ENCODE data around the gene SLC35A4.
"Not testable (repeated sequence)": the region's sequence is repeated elsewhere in the genome, so short reads cannot be mapped to it uniquely, and the experiment has no call there.

Gene SLC35A4

DNA sequence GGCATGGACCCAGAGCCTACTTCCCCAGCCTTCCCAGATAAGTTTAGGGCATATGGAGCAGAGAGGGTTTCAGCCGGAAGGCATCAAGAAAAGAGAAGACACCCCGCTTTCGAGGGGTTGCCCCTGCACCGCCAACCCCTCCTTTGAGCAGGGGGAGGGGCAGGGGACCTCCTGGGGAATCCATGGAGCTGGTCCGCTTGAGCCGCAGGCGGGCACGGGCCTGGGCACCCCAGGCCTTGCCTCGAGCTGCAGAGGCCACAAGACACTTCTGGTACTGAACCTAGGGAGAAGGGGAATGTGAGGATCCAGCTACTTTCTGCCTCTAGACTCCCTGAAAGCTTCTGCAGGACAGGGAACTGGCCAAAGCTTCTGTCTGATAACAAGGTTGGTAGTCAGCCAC is 6.1 kb upstream of the SLC35A4 start:
- DNase-seq: no peak

DNA sequence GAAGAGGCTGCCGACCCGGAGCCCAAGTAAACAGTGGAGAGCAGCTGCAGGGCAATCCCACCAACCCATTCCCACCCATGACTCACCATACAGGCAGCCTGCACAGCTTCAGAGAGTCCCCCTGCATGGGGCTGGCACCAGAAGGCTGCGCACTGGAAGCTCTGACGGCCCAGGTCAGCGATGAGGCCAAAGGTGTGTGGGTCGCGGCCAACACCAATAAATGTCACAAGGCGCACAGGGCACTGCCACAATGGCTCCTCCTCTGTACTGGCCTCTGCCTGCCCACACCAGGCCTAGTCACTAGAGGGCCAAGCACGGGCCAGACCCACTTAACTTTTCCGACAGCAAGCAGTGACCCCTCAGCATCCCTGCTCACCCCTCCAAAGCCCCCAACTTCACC is 4.4 kb upstream of the SLC35A4 start:
- DNase-seq: no peak

DNA sequence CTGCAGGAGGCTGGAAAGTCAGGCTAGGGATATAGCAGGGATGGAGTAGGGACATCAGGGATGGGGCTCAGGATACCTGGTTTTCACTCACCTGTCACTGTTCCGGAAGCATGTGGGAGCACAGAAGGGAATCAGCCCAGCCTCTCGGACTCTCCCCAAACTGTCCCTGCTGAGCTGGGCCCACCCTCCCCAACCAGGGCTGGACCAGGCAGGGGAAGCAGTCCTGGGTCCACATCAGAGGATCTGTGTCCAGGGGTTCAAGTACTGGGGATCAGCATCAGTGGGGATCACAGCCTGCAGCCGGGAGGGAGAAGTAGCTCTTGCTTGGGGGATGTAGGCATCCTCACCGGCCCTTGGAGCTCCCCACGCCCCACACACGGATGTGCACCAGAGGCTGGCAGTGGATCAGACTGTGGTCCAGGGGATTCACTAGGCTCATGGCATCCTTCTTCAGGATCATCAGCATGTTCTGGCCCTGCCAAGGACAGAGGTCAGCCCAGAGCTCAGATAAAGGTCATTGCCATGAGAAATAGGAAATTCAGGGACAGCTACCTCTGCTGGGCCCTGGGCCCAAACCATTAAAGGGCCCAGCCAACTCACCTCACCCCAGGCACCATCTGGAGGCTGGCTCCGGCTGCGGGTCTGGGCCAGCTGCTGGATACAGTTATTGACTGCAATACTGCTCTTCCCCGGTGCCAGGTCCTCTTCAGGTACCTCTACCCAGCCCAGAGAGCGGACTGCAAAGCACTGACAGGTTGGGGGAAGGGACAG is 2.7 kb upstream of the SLC35A4 start:
- no peak for DNase-seq

DNA sequence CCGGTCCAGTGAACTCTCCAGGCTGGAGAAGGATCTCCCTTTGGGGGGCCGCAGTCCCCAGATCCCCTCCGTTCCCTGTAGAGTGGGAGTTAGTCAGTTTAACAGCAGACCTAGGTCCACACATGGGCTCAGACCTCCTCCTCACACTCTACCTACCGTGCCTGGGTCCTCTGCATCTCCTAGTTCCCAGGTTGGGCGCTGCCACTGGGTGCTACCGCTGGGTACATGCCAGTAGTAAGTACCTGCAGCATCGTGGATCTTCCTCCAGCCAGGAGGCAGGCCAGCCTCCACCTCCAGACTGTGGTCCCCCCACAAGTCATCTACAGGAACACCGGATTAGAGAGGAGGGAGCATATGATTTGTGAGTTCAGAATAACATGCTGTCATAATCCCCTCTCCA is 1.0 kb upstream of the SLC35A4 start:
- DNase-seq: no peak

GRCh38 chr5:140565024-140565779 is 574 bp downstream of the SLC35A4 start:
- no peak for DNase-seq

- no peak for DNase-seq
Measured at GRCh38 chr5:140565780-140566095, 1.1 kb downstream of the SLC35A4 start.

GRCh38 chr5:140566665-140567064 is 2.0 kb downstream of the SLC35A4 start:
- DNase-seq: no peak

- DNase-seq: no peak
Measured at GRCh38 chr5:140567136-140567818, 2.6 kb downstream of the SLC35A4 start.

- no peak for DNase-seq
Measured at GRCh38 chr5:140567871-140568270, 3.2 kb downstream of the SLC35A4 start.

DNA sequence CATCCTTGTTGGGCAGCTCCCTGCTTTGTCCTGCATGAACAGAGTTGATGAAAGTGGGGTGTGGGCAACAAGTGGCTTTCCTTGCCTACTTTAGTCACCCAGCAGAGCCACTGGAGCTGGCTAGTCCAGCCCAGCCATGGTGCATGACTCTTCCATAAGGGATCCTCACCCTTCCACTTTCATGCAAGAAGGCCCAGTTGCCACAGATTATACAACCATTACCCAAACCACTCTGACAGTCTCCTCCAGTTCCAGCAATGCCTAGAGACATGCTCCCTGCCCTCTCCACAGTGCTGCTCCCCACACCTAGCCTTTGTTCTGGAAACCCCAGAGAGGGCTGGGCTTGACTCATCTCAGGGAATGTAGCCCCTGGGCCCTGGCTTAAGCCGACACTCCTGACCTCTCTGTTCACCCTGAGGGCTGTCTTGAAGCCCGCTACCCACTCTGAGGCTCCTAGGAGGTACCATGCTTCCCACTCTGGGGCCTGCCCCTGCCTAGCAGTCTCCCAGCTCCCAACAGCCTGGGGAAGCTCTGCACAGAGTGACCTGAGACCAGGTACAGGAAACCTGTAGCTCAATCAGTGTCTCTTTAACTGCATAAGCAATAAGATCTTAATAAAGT is 3.9 kb downstream of the SLC35A4 start:
- DNase-seq: no peak

DNA sequence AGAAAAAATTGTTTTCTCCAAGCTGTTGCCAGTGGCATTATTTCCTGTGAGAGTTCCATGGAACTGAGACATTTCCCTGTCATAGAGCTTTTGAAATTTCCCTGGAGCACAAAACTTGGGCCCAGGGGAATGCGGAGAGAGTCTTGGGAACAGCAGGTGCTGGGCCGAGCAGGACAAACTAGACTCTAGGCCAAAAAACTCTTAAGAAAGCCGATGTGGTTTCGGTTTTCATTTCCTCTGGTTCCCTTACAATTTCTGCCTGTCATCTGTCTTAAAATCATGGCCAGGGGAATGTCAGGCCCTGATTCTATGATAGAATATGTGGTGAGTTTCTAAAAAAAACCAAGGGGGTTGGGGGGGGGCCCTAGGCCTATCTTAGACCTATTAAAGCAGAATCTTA is 4.6 kb downstream of the SLC35A4 start:
- DNase-seq: no peak

- no peak for DNase-seq
Measured at GRCh38 chr5:140570058-140570457, 5.4 kb downstream of the SLC35A4 start.

DNA sequence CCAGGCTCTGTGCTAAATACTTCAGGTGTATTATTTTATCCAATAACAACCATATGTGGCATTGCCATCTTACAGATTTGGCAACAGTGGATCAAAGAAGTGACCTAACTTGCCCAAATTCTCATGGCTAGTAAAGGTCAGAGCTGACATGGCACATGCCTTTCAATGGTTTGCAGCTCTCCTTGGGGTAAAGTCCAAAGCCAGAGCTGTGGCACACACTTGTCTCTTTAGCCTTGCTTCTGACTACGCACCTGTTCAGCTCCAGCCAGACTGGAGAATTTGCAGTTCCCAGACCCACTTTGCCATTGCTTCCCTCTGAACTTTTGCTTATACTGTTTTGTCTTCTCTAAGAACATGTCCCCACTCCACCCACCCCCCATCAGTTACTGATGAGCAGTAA is 5.9 kb downstream of the SLC35A4 start:
- DNase-seq: no peak

- no peak for DNase-seq
Measured at GRCh38 chr5:140571105-140571504, 6.5 kb downstream of the SLC35A4 start.

DNA sequence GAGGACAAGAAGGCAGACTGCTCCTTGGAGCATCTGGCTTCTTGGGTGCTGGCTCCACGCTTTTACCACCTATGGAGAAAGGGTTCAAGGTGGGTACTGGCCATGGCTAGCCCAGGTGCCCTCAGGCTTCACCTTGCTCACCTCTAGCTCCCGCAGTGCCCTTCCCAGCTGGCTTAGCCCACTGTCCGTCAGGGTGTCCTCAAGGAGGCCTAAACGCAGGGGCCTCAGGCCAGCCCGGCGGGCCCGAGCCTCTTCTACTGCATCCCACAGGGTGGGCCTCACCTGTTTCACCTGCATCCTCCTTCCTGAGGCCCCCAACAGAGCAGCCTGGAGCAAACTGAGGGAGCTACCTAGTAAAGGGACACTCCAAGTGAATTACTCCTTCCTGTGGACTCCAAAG is 9.1 kb downstream of the SLC35A4 start:
- no peak for DNase-seq

DNA sequence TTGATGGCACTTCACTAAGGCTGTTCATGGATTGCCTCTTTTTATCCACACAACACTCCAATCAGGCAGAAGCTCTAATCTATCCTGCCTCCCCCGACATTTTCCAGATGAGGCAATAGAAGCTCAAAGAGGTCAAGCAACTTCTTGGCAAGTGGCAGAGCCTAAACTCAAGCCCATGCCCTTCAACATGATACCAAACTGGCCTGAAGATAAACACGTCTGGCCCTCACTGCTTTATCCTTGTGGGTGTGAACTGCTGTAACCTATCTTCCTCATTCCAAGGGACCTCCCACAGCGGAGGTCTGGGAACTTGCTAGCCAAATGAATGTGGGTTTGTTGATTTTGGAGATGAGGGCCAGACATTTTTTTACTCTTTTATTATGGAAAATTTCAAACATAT is 9.5 kb downstream of the SLC35A4 start:
- DNase-seq: no peak

GRCh38 chr5:140575309-140575708 is 10.7 kb downstream of the SLC35A4 start:
- DNase-seq: no peak

DNA sequence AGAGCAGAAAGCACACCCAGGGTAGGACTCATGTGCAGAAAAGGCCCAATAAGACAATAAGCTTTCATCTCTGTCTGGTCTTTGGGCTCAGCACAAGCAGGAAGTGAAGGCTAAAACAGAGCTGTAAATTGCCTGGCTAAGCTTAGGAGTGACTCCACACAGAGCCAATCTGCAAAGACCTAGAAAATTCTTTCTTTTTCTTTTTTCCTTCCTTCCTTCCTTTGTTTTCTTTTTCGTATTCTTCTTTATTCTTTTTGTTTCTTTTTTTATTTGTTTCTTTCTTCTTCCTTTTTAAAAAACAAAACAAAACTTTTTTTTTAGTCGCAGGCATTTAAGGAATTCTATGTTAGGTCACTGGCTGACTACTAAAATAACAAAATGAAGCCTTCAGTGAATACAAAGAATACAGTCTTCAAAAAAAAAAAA is 12.2 kb downstream of the SLC35A4 start:
- no peak for DNase-seq

DNA sequence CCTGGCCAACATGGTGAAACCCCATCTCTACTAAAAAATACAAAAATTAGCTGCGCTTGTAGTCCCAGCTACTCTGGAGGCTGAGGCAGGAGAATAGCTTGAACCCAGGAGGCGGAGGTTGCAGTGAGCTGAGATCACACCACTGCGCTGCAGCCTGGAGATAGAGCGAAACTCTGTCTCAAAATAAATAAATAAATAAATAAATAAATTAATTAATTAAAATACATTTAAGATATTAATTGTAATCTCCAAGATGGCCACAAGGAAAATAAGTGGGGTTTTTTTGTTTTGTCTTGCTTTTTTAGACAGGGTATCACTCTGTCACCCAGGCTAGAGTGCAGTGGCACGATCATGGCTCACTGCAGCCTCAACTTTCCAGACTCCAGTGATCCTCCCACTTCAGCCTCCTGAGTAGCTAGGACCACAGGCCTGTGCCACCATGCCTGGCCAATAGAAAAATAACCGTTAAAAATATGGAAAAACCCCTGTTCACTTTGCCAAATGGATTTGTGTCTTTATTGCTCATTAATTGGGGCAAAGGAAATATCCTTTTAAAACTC is 14.6 kb downstream of the SLC35A4 start:
- DNase-seq: not testable (repeated sequence)

DNA sequence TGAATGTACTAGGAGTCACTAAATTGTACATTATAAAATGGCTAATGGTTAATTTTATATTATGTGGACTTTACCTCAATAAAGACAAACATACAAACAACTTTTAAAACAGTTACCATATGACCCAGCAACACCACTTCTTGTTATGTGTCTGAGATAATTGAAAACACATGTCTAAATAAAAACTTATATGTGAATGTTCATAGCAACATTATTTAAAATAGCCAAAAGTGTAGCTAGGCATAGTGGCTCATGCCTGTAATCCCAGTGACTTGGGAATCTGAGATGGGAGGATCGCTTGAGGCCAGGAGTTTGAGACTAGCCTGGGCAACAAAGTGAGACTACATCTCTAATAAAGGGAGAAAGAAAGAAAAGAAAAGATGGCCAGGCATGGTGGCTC is 22.9 kb downstream of the SLC35A4 start:
- no peak for DNase-seq

DNA sequence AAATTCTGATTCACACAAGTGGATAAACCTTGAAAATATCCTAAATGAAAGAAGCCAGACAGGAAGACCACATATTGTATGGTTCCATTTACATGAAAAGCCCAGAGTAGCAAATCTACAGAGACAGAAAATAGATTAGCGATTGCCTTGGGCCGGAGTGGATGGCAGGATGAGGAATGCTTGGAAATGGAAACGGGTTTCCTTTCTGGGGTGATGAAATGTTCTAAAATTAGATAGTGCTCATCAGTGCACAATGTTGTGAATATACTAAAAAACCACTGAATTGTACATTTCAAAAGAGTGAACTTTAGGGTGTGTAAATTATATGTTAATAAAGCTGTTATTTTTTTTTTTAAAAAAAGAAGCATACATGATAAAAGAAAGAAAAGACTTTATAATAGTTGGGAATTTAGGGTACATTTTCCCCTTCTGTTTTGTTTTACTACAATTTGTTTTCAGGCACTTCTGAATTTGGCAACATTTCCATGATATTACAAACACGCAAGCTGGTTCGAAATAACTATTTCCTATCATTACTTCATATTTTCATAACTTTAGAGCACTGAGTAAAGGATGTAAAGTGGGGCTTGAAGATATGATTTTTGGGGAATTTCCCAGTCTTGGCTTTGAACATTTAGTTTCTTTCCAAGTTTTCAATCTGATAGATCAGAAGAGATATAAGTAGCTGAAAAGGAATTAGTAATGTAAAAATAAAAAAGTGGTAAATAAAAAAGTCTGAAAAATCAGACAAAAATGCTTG is 23.9 kb downstream of the SLC35A4 start:
- no peak for DNase-seq

DNA sequence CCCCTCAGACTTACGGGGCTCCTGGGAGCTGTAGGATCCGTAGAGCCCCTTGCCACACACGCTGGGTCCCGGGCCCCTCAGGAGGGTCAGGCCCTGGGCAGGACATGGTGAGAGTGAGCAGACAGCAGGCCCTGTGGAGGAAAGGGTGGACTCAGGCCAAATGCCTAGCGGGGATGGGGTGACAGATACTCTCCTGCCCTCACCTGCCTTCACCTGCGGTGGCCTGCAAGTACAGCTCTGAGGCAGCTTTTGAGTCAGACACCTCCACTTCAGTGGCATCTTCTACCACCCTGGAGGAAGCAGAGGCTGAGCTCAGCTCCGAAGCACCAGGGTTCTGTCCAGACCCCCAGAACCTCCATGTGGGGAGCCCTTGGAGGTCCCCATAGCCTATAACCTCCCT is 26.2 kb downstream of the SLC35A4 start:
- DNase-seq: no peak
